H1 (cell line): Measurements from ENCODE around the gene FCRL5. TPM values are rescaled to one million over a fixed set of nuclear protein-coding genes. Genes with fewer than 3 reads are reported as not detected.

ENCODE experiments used
- CTCF ChIA-PET: fragments of 300-600 bp; sonication (Branson Sonifier 250); formaldehyde crosslinking; loops from one replicate; lab custom pipeline; 2021; ENCODE audit not compliant: partially characterized antibody; lab: Charles Lee
- POLR2A ChIA-PET: fragments of 300-600 bp; sonication (Branson Sonifier 250); formaldehyde crosslinking; loops from one replicate; lab custom pipeline; 2021; ENCODE audit warnings: inconsistent platforms; ENCODE audit not compliant: partially characterized antibody; lab: Charles Lee
- DNase-seq, 2 experiments: peaks; one replicate each; pipeline versions ENCODE4 v3.0.0 to v3.0.0-alpha.2; 2010 to 2022; ENCODE audit warnings: low spot score in 2 of 2, low read depth in 1 of 2, mixed read lengths in 1 of 2
- FAIRE-seq: peaks from 2 replicates; lab custom pipeline; 2011; peaks lifted over from hg19 to GRCh38; lab: Jason Lieb, UNC
- H2AFZ ChIP-seq: 2 replicates; pipeline ENCODE4 v1.8.1; 2012; ENCODE audit warnings: low read length, inconsistent platforms
- H2AK5ac ChIP-seq: 2 replicates; pipeline ENCODE4 v1.6.1; 2013; ENCODE audit warnings: low read depth, low read length
- H2BK120ac ChIP-seq: replicated peaks from 2 replicates; pipeline ENCODE3; 2013; ENCODE audit warnings: low read depth, low read length, inconsistent platforms
- H2BK12ac ChIP-seq: 2 replicates; pipeline ENCODE4 v1.6.1; 2013; ENCODE audit warnings: low read depth, low read length
- H2BK15ac ChIP-seq: 2 replicates; pipeline ENCODE4 v1.6.1; 2013; ENCODE audit warnings: low read length
- H2BK20ac ChIP-seq: 2 replicates; pipeline ENCODE4 v1.6.1; 2013; ENCODE audit warnings: low read length
- H2BK5ac ChIP-seq: 2 replicates; pipeline ENCODE4 v1.6.1; 2013; ENCODE audit warnings: low read depth, low read length
- H3K14ac ChIP-seq: 2 replicates; pipeline ENCODE4 v1.6.1; 2013; ENCODE audit warnings: inconsistent platforms; ENCODE audit not compliant: insufficient read length
- H3K18ac ChIP-seq: 2 replicates; pipeline ENCODE4 v1.6.1; 2013; ENCODE audit warnings: low read length; ENCODE audit errors: extremely low read depth
- H3K23ac ChIP-seq: 2 replicates; pipeline ENCODE4 v1.6.1; 2013; ENCODE audit warnings: inconsistent platforms; ENCODE audit not compliant: insufficient read length
- H3K23me2 ChIP-seq: 2 replicates; pipeline ENCODE4 v1.6.1; 2013; ENCODE audit warnings: low read depth, low read length
- H3K27ac ChIP-seq: 2 replicates; pipeline ENCODE4 v1.6.1; 2011; ENCODE audit warnings: low read depth, low read length, inconsistent platforms
- H3K27me3 ChIP-seq, 4 experiments: replicated peaks in 1 of 4; 1 replicate in 1 of 4; 2 replicates in 3 of 4; pipeline versions ENCODE4 v1.6.1 to v1.8.1; 2011 to 2013; ENCODE audit warnings: low read length in 3 of 4, mild to moderate bottlenecking in 3 of 4, inconsistent platforms in 2 of 4, mixed read lengths in 2 of 4, moderate library complexity in 1 of 4; ENCODE audit not compliant: control insufficient read depth in 3 of 4, insufficient read depth in 3 of 4; ENCODE audit errors: extremely low read depth in 1 of 4
- H3K36me3 ChIP-seq, 4 experiments: 2 replicates each; pipeline versions ENCODE4 v1.6.1 to v1.8.1; 2011 to 2013; ENCODE audit warnings: mild to moderate bottlenecking in 4 of 4, low read length in 3 of 4, moderate library complexity in 2 of 4, control low read depth in 1 of 4, inconsistent platforms in 1 of 4; ENCODE audit not compliant: insufficient read depth in 4 of 4, control insufficient read depth in 2 of 4
- H3K4ac ChIP-seq: replicated peaks from 2 replicates; pipeline ENCODE3; 2013; ENCODE audit warnings: low read length, low read depth, mixed read lengths, inconsistent platforms; ENCODE audit not compliant: insufficient read length
- H3K4me1 ChIP-seq, 4 experiments: replicated peaks in 1 of 4; 1 replicate in 1 of 4; 2 replicates in 3 of 4; pipeline versions ENCODE4 v1.6.1 to v1.8.1; 2011 to 2013; ENCODE audit warnings: low read length in 3 of 4, inconsistent platforms in 2 of 4, mixed read lengths in 1 of 4; ENCODE audit not compliant: insufficient read depth in 4 of 4, control insufficient read depth in 3 of 4
- H3K4me2 ChIP-seq, 2 experiments: 2 replicates each; pipeline versions ENCODE4 v1.6.1 to v1.8.1; 2011 to 2013; ENCODE audit warnings: low read depth in 2 of 2, low read length in 2 of 2, control low read depth in 1 of 2, inconsistent platforms in 1 of 2, mild to moderate bottlenecking in 1 of 2; ENCODE audit not compliant: insufficient read depth in 1 of 2
- H3K4me3 ChIP-seq, 4 experiments: fragments of 200-600, 300-600 bp in 1 of 4; sonication (generic), shearing (Covaris generic), sonication (Bioruptor Twin) in 1 of 4; 2 replicates each; pipeline versions ENCODE4 v1.5.1 to v1.8.1; 2011 to 2016; ENCODE audit warnings: low read length in 4 of 4, low read depth in 3 of 4, control low read depth in 2 of 4, inconsistent platforms in 2 of 4, mild to moderate bottlenecking in 2 of 4, mixed read lengths in 1 of 4, moderate library complexity in 1 of 4; ENCODE audit not compliant: insufficient read depth in 2 of 4; ENCODE audit errors: extremely low read depth in 1 of 4
- H3K56ac ChIP-seq: replicated peaks from 2 replicates; pipeline ENCODE3; 2013; ENCODE audit warnings: low read depth, mild to moderate bottlenecking, mixed read lengths, low read length, inconsistent platforms; ENCODE audit not compliant: insufficient read length
- H3K79me1 ChIP-seq: 2 replicates; pipeline ENCODE4 v1.6.1; 2013; ENCODE audit warnings: low read depth, low read length, control low read depth
- H3K79me2 ChIP-seq, 2 experiments: 2 replicates each; pipeline versions ENCODE4 v1.6.1 to v1.8.1; 2012 to 2013; ENCODE audit warnings: low read length in 2 of 2, mild to moderate bottlenecking in 2 of 2, inconsistent platforms in 1 of 2; ENCODE audit not compliant: insufficient read depth in 2 of 2, control insufficient read depth in 1 of 2
- H3K9ac ChIP-seq, 4 experiments: replicated peaks in 1 of 4; 1 replicate in 1 of 4; 2 replicates in 3 of 4; pipeline versions ENCODE4 v1.6.1 to v1.8.1; 2011 to 2013; ENCODE audit warnings: low read depth in 3 of 4, low read length in 3 of 4, control low read depth in 2 of 4, mild to moderate bottlenecking in 2 of 4, moderate library complexity in 2 of 4, inconsistent platforms in 1 of 4; ENCODE audit errors: extremely low read depth in 1 of 4
- H3K9me3 ChIP-seq, 2 experiments: 2 replicates each; pipeline versions ENCODE4 v1.6.1 to v1.8.1; 2012 to 2013; ENCODE audit warnings: mild to moderate bottlenecking in 2 of 2, moderate library complexity in 2 of 2, control low read depth in 1 of 2, inconsistent platforms in 1 of 2, low read depth in 1 of 2, low read length in 1 of 2, mixed read lengths in 1 of 2; ENCODE audit not compliant: insufficient read depth in 2 of 2
- H4K20me1 ChIP-seq, 2 experiments: replicated peaks in 1 of 2; 2 replicates each; pipeline versions ENCODE3 to v1.8.1; 2011 to 2013; ENCODE audit warnings: inconsistent platforms in 2 of 2, low read length in 2 of 2, mild to moderate bottlenecking in 1 of 2; ENCODE audit not compliant: insufficient read depth in 2 of 2, control insufficient read depth in 1 of 2
- H4K5ac ChIP-seq: 2 replicates; pipeline ENCODE4 v1.6.1; 2013; ENCODE audit warnings: low read length, low read depth, mixed read lengths, inconsistent platforms; ENCODE audit not compliant: insufficient read length
- H4K8ac ChIP-seq: 2 replicates; pipeline ENCODE4 v1.8.0; 2013; ENCODE audit warnings: mild to moderate bottlenecking, moderate library complexity, low read length, inconsistent platforms; ENCODE audit not compliant: insufficient read depth; ENCODE audit errors: extremely low read depth
- H4K91ac ChIP-seq: replicated peaks from 2 replicates; pipeline ENCODE3; 2013; ENCODE audit warnings: low read length, mixed read lengths, inconsistent platforms; ENCODE audit not compliant: insufficient read length
- ATF2 ChIP-seq: IDR thresholded peaks from 2 replicates; pipeline ENCODE4 v1.6.1; 2012; ENCODE audit warnings: low read length, inconsistent platforms
- CTCF ChIP-seq, 3 experiments: IDR thresholded peaks; 1 replicate in 2 of 3; 2 replicates in 1 of 3; pipeline versions ENCODE4 v1.5.1 to v1.6.1; 2011; ENCODE audit warnings: low read length in 3 of 3, mild to moderate bottlenecking in 3 of 3, inconsistent platforms in 2 of 3, low read depth in 1 of 3, moderate library complexity in 1 of 3; ENCODE audit not compliant: insufficient read depth in 1 of 3; ENCODE audit errors: control extremely low read depth in 1 of 3
- FOSL1 ChIP-seq: IDR thresholded peaks from 2 replicates; pipeline ENCODE4 v1.6.1; 2011; ENCODE audit warnings: mild to moderate bottlenecking, low read depth, low read length, moderate library complexity; ENCODE audit not compliant: insufficient read depth
- JUND ChIP-seq: IDR thresholded peaks from 2 replicates; pipeline ENCODE4 v1.6.1; 2011; ENCODE audit warnings: mild to moderate bottlenecking, improper control_type of control experiment, low read length
- WGBS, 2 experiments: shearing (Covaris generic) in 1 of 2; methylation state at CpG; one replicate each; pipeline versions ENCODE4 v1.1.6 to v1.1.7; 2013 to 2015; ENCODE audit warnings: low lambda C conversion rate in 2 of 2, mixed read lengths in 2 of 2, inconsistent platforms in 1 of 2, low coverage in 1 of 2, missing lambda C conversion rate in 1 of 2; ENCODE audit not compliant: insufficient replicate concordance in 2 of 2, insufficient coverage in 1 of 2, insufficient read length in 1 of 2; ENCODE audit errors: extremely low coverage in 1 of 2, missing lambda C conversion rate in 1 of 2; 5-methylcytosine and 5-hydroxymethylcytosine counted together
- polyA plus RNA-seq, 7 experiments: library from polyadenylated mRNA; depleted of rRNA in 3 of 7; stranded (reverse) in 5 of 7; unstranded in 2 of 7; fragments of >200 nt in 5 of 7; fragments of 200-250 nt in 2 of 7; gene quantifications; 1 replicate in 5 of 7; 2 replicates in 1 of 7; 4 replicates in 1 of 7; pipeline versions ENCODE4 v1.2.1 to v1.2.3, GENCODE V29; 2011 to 2013; ENCODE audit warnings: missing spikeins in 2 of 7, mixed read lengths in 2 of 7
- total RNA-seq: library from RNA; stranded (reverse); fragmentation: NEBNext Ultra II Directional; extraction: Animal tissue kit (Norgen Biotek cat#: 25700); gene quantifications from 2 replicates; pipeline ENCODE4 v1.2.1, GENCODE V29; 2021
- TF ChIP-seq, protein P1 (sequence below): IDR thresholded peaks from 2 replicates; pipeline ENCODE4 v1.6.1; 2011; ENCODE audit warnings: low read depth, mild to moderate bottlenecking, low read length; ENCODE audit not compliant: insufficient read depth

FCRL5 gene
- total and polyA plus RNA-seq, 2 of the 8 experiments (the other 6 are each of a cell fraction or from before 2014, with no cell fraction given) = 1.0 to 2.6 TPM

GRCh38 chr1:157509546-157510232 lies 42.6 kb downstream of the FCRL5 start:
- Histone ChIP-seq H3K56ac (no peak overlapping the region), H2AK5ac (no peak overlapping the region), H2BK5ac (0 out of 2 replicates have a peak overlapping the region, but pooled peaks have one; percentile 12), H3K4me2 (no peak overlapping the region), H3K23ac (no peak overlapping the region), H2BK20ac (no peak overlapping the region), H3K36me3 (no peaks in the 10 kb centered on the region), H4K5ac (no peak overlapping the region), H3K14ac (no peak overlapping the region), H3K23me2 (no peaks in the 10 kb centered on the region), H3K79me1 (no peaks in the 10 kb centered on the region), H3K4ac (no peak overlapping the region), H3K9ac (no peak overlapping the region), H3K27me3 (no peaks in the 10 kb centered on the region), H3K9me3 (no peaks in the 10 kb centered on the region), H3K4me3 (no peak overlapping the region), H3K27ac (no peak overlapping the region), H4K91ac (no peak overlapping the region), H2BK12ac (no peak overlapping the region), H2BK120ac (no peak overlapping the region), H3K4me1 (no peaks in the 10 kb centered on the region), H4K20me1 (no peaks in the 10 kb centered on the region), H3K18ac (no peak overlapping the region), H2AFZ (no peak overlapping the region; the same call in 1 of the 2 replicates), H2BK15ac (no peak overlapping the region), H4K8ac (no peak overlapping the region; the same call in 1 of the 2 replicates), H3K79me2 (no peaks in the 10 kb centered on the region)
- FAIRE-seq (no peak), DNase-seq (no peak)
- CTCF ChIA-PET = interaction anchor here (0.6 to 1.4 kb wide), 6 partner anchors 21 to 353 kb away, joined by 3 to 4 read pairs (median 4); no protein-coding TSS in a partner anchor
- TF ChIP-seq CTCF (IDR thresholded peaks at IDR 0.05; ENCODE audit: control extremely low read depth in 1 of 3, insufficient read depth in 1 of 3, low read depth in 1 of 3, low read length in 3 of 3) (no peak), FOSL1 (no peak), JUND (no peak), ATF2 (no peak)
- TF ChIP-seq, protein P1, sequence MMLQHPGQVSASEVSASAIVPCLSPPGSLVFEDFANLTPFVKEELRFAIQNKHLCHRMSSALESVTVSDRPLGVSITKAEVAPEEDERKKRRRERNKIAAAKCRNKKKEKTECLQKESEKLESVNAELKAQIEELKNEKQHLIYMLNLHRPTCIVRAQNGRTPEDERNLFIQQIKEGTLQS = no peak
- WGBS, 2 experiments = 91% methylated on average over 9 of the region's 9 CpGs; no CpG with 5 or more reads in 1 of the 2 experiments
- POLR2A ChIA-PET = interaction anchor here (0.6 to 1.0 kb wide), 2 partner anchors 32 to 446 kb away, joined by 3 read pairs; no protein-coding TSS in a partner anchor
